H1 (cell line): ENCODE measurements around the gene SERPINB11.

Source experiments
- CREB1 ChIP-seq: IDR thresholded peaks from 2 replicates; pipeline ENCODE4 v1.6.1; 2012; ENCODE audit warnings: inconsistent platforms
- CTCF ChIP-seq, 3 experiments: IDR thresholded peaks; 1 replicate in 2 of 3; 2 replicates in 1 of 3; pipeline versions ENCODE4 v1.5.1 to v1.6.1; 2011; ENCODE audit warnings: low read length in 3 of 3, mild to moderate bottlenecking in 3 of 3, inconsistent platforms in 2 of 3, low read depth in 1 of 3, moderate library complexity in 1 of 3; ENCODE audit not compliant: insufficient read depth in 1 of 3; ENCODE audit errors: control extremely low read depth in 1 of 3
- POLR2A ChIP-seq, 2 experiments: IDR thresholded peaks; 1 replicate in 1 of 2; 2 replicates in 1 of 2; pipeline ENCODE4 v1.6.1; 2011; ENCODE audit warnings: low read depth in 2 of 2, low read length in 2 of 2, mild to moderate bottlenecking in 2 of 2; ENCODE audit errors: control extremely low read depth in 1 of 2
- USF2 ChIP-seq: IDR thresholded peaks from 2 replicates; pipeline ENCODE4 v1.6.1; 2011; ENCODE audit warnings: low read length, improper control_type of control experiment
- ZNF274 ChIP-seq: IDR thresholded peaks from 2 replicates; pipeline ENCODE4 v1.7.0; 2012; ENCODE audit warnings: low read length, borderline replicate concordance; ENCODE audit errors: extremely low read depth

- no peak for TF ChIP-seq CREB1
- no peak for TF ChIP-seq CTCF (IDR thresholded peaks at IDR 0.05; ENCODE audit: control extremely low read depth in 1 of 3, insufficient read depth in 1 of 3, low read depth in 1 of 3, low read length in 3 of 3)
- TF ChIP-seq POLR2A (IDR thresholded peaks at IDR 0.05; ENCODE audit: control extremely low read depth in 1 of 2, low read depth in 2 of 2, low read length in 2 of 2), result no peak
- TF ChIP-seq ZNF274, result no peak
- TF ChIP-seq USF2, result no peak
These were observed 56.0 kb downstream of the SERPINB11 start for GRCh38 chr18:63758615-63759240.
